ENCODE measurements around the gene RNF175. TPM values are rescaled to one million over a fixed set of nuclear protein-coding genes. Genes with fewer than 3 reads are reported as not detected.
"Not testable (repeated sequence)": the region's sequence is repeated elsewhere in the genome, so short reads cannot be mapped to it uniquely, and the experiment has no call there.

RNF175 gene
- total RNA-seq, 1 donor = under 0.01 TPM

GRCh38 chr4:153669838-153670237 is 90.0 kb downstream of the RNF175 start:
- H3K4me2 ChIP-seq (ENCODE audit: insufficient read depth, low read length) = no peak overlapping the region
- no peaks in the 10 kb centered on the region for H4K20me1 ChIP-seq (ENCODE audit: insufficient read depth, low read length)
- no peaks in the 10 kb centered on the region for H3K9me3 ChIP-seq (ENCODE audit: low read depth, low read length)
- no peaks in the 10 kb centered on the region for H3K79me2 ChIP-seq (ENCODE audit: insufficient read depth, low read length)
- no peak overlapping the region for H3K4me3 ChIP-seq (ENCODE audit: insufficient read depth, low read length)
- no peaks in the 10 kb centered on the region for H3K36me3 ChIP-seq (ENCODE audit: insufficient read depth, low read length)
- no peak for DNase-seq (ENCODE audit: insufficient read length, low spot score, missing footprints)
- no peak overlapping the region for H2AFZ ChIP-seq (ENCODE audit: low read length)
- TF ChIP-seq CTCF (IDR thresholded peaks at IDR 0.05; ENCODE audit: extremely low read depth, low read depth, low read length) = no peak
- H3K27ac ChIP-seq (ENCODE audit: low read depth, low read length) = no peak overlapping the region
- peaks cover 7% of the 10 kb centered on the region for H3K27me3 ChIP-seq (ENCODE audit: insufficient read depth, low read length)
- H3K4me1 ChIP-seq (ENCODE audit: insufficient read depth, low read length) = no peaks in the 10 kb centered on the region

DNA sequence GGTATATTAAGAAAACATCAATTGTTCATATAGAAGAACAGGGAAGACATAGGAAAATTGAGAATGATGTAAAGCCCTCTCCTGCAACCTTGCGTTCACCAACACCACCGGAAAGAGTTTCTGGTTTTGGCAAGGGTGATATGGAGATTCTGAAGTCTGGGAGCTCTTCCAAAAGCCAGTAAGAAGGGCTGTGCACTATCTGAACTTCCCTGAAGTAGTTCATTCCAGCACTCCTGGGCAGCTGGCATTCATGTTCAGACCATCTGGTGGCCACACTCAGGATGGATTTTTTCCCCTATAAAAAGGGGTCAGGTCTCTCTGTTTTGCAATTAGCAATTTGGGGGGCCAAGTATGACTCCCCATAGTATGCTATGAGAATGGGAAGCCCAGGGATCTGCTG is 91.2 kb downstream of the RNF175 start:
- no peak for DNase-seq (ENCODE audit: insufficient read length, low spot score, missing footprints)

DNA sequence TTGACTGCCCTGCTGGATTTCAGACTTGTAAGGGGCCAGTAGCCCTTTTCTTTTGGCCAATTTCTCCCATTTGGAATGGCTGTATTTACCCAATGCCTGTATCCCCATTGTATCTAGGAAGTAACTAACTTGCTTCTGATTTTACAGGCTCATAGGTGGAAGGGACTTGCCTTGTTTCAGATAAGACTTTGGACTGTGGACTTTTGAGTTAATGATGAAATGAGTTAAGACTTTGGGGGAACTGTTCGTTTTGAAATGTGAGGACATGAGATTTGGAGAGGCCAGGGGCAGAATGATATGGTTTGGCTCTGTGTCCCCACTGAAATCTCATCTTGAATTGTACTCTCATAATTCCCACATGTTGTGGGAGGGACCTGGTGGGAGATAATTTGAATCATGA is 93.3 kb downstream of the RNF175 start:
- not testable (repeated sequence) for H3K4me1 ChIP-seq (ENCODE audit: insufficient read depth, low read length); H3K4me2 ChIP-seq (ENCODE audit: insufficient read depth, low read length); H3K4me3 ChIP-seq (ENCODE audit: insufficient read depth, low read length); H2AFZ ChIP-seq (ENCODE audit: low read length); DNase-seq (ENCODE audit: insufficient read length, low spot score, missing footprints); H3K9me3 ChIP-seq (ENCODE audit: low read depth, low read length); H3K27me3 ChIP-seq (ENCODE audit: insufficient read depth, low read length); H4K20me1 ChIP-seq (ENCODE audit: insufficient read depth, low read length); H3K36me3 ChIP-seq (ENCODE audit: insufficient read depth, low read length); H3K79me2 ChIP-seq (ENCODE audit: insufficient read depth, low read length); H3K27ac ChIP-seq (ENCODE audit: low read depth, low read length)

More for the DNA sequence above, 91.2 kb downstream of the RNF175 start:
- H4K20me1 ChIP-seq (ENCODE audit: insufficient read depth, low read length) = no peaks in the 10 kb centered on the region
- H3K4me1 ChIP-seq (ENCODE audit: insufficient read depth, low read length) = no peaks in the 10 kb centered on the region
- H3K79me2 ChIP-seq (ENCODE audit: insufficient read depth, low read length) = no peaks in the 10 kb centered on the region
- H3K27me3 ChIP-seq (ENCODE audit: insufficient read depth, low read length) = peaks cover 7% of the 10 kb centered on the region
- H3K27ac ChIP-seq (ENCODE audit: low read depth, low read length) = no peak overlapping the region
- no peak overlapping the region for H3K4me3 ChIP-seq (ENCODE audit: insufficient read depth, low read length)
- H2AFZ ChIP-seq (ENCODE audit: low read length) = no peak overlapping the region
- H3K36me3 ChIP-seq (ENCODE audit: insufficient read depth, low read length) = no peaks in the 10 kb centered on the region
- H3K4me2 ChIP-seq (ENCODE audit: insufficient read depth, low read length) = no peak overlapping the region
- TF ChIP-seq CTCF (IDR thresholded peaks at IDR 0.05; ENCODE audit: extremely low read depth, low read depth, low read length) = no peak
- no peaks in the 10 kb centered on the region for H3K9me3 ChIP-seq (ENCODE audit: low read depth, low read length)

GRCh38 chr4:153663667-153664066 is 96.2 kb downstream of the RNF175 start:
- H3K9me3 ChIP-seq (ENCODE audit: low read depth, low read length) = no peaks in the 10 kb centered on the region
- no peaks in the 10 kb centered on the region for H3K36me3 ChIP-seq (ENCODE audit: insufficient read depth, low read length)
- H3K4me1 ChIP-seq (ENCODE audit: insufficient read depth, low read length) = no peaks in the 10 kb centered on the region
- no peak overlapping the region for H3K27ac ChIP-seq (ENCODE audit: low read depth, low read length)
- no peak overlapping the region for H2AFZ ChIP-seq (ENCODE audit: low read length)
- no peak overlapping the region for H3K4me3 ChIP-seq (ENCODE audit: insufficient read depth, low read length)
- H3K79me2 ChIP-seq (ENCODE audit: insufficient read depth, low read length) = no peaks in the 10 kb centered on the region
- DNase-seq (ENCODE audit: insufficient read length, low spot score, missing footprints) = no peak
- H4K20me1 ChIP-seq (ENCODE audit: insufficient read depth, low read length) = no peaks in the 10 kb centered on the region
- no peak for TF ChIP-seq CTCF (IDR thresholded peaks at IDR 0.05; ENCODE audit: extremely low read depth, low read depth, low read length)
- no peak overlapping the region for H3K4me2 ChIP-seq (ENCODE audit: insufficient read depth, low read length)
- peaks cover 3% of the 10 kb centered on the region for H3K27me3 ChIP-seq (ENCODE audit: insufficient read depth, low read length)
